Adrenal gland (tissue), 5 donors: ENCODE measurements around the gene MOCS3.

Experiments
- POLR2A ChIP-seq, 2 donors: fragments of 450-650 bp; IDR thresholded peaks; one replicate each; pipeline ENCODE4 v1.6.1; 2017; ENCODE audit warnings: antibody characterized with exemption in 2 of 2, mild to moderate bottlenecking in 2 of 2, moderate library complexity in 1 of 2
- TF ChIP-seq, protein P1 (sequence below), 6 experiments: fragments of 450-650 bp in 4 of 6; fragments of 200-600 bp in 2 of 6; sonication (generic) in 1 of 6; IDR thresholded peaks; 1 replicate in 5 of 6; 2 replicates in 1 of 6; pipeline versions ENCODE4 v1.5.1 to v1.8.0; 2016 to 2021; ENCODE audit warnings: antibody characterized with exemption in 6 of 6, mild to moderate bottlenecking in 2 of 6, moderate library complexity in 1 of 6
- donor health status: DM: no; HTN: no; CAD: no.

DNA sequence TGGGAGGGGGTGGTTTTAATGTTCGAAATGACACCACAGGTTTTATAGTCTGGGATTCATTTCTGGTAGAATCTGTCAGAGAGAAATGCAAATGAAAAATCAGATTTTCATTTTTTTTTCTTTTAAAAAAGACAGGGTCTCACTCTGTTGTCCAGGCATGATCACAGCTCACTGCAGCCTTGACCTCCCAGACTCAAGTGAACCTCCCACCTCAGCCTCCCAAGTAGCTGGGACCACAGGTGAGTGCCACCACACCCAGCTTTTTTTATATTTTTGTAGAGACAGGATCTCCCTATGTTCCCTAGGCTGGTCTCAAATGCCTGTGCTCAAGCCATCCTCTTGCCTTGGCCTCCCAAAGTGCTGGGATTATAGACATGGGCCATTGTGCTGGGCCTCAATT, 25.0 kb upstream of the MOCS3 start:
- TF ChIP-seq, protein P1, sequence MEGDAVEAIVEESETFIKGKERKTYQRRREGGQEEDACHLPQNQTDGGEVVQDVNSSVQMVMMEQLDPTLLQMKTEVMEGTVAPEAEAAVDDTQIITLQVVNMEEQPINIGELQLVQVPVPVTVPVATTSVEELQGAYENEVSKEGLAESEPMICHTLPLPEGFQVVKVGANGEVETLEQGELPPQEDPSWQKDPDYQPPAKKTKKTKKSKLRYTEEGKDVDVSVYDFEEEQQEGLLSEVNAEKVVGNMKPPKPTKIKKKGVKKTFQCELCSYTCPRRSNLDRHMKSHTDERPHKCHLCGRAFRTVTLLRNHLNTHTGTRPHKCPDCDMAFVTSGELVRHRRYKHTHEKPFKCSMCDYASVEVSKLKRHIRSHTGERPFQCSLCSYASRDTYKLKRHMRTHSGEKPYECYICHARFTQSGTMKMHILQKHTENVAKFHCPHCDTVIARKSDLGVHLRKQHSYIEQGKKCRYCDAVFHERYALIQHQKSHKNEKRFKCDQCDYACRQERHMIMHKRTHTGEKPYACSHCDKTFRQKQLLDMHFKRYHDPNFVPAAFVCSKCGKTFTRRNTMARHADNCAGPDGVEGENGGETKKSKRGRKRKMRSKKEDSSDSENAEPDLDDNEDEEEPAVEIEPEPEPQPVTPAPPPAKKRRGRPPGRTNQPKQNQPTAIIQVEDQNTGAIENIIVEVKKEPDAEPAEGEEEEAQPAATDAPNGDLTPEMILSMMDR (IDR thresholded peaks at IDR 0.05): no peak
- TF ChIP-seq POLR2A (IDR thresholded peaks at IDR 0.05): no peak
